ENCODE results near the gene INPP5K.
A peak's percentile ranks its signal among the peaks of the same experiment; 100 is the strongest.

Gene INPP5K

DNA sequence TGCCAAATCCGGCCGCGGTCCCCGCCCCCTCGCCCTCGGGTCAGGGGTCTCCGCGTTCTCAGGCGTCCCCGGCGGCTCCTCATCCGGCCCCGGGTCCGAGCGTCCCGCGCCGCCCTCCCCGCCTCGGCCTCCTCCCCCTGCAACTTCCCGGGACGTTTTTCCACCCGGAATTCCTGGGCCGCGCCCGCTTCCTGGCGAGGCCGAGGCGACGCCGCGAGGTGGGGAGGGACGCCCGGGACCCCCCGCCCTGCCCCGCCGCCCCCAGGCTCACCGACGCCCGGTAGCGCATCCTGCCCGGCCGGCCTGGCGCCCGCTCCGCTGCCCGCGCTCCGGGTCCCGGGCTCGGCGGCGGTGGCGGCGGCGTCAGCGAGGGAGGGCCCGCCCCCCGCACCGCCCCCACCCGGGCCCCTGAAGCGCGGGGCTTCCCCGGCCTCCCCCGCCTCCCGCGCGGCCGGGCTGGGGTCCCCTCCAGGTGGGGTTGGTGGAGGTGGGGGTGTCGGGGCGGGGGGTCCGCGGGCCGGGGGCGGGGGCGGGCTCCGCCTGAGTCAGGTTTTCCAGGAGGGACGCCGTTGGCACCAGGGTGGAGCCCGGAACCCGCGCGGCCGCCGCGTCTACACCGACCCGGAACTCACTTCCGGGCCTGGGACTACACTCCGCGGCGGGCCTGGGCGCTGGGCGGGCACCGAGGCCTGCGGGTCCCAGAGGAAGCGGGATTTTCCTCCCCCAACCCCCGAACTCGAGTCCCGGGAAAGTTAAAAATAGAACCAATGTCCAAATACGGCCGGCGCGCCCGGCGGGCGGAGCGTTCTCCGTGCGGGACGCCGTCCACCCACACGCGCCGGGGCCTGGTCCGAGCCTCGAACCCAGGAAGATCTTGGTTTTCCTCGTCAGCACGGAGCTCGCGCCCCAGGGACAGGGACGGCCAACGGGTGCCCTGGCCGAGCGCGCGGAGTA lies 30.7 kb downstream of the INPP5K start:
- DNase-seq (ENCODE audit: low read depth): peak; percentile 72

GRCh38 chr17:1484676-1485422 lies 31.6 kb downstream of the INPP5K start:
- DNase-seq (ENCODE audit: low read depth): peak; percentile 61

- no peak for DNase-seq (ENCODE audit: low read depth)
Measured at GRCh38 chr17:1484060-1484535, 32.3 kb downstream of the INPP5K start.

- DNase-seq (ENCODE audit: low read depth): no peak
Measured at GRCh38 chr17:1482680-1483079, 33.7 kb downstream of the INPP5K start.

- no peak for DNase-seq (ENCODE audit: low read depth)
Measured at GRCh38 chr17:1481736-1482135, 34.7 kb downstream of the INPP5K start.

DNA sequence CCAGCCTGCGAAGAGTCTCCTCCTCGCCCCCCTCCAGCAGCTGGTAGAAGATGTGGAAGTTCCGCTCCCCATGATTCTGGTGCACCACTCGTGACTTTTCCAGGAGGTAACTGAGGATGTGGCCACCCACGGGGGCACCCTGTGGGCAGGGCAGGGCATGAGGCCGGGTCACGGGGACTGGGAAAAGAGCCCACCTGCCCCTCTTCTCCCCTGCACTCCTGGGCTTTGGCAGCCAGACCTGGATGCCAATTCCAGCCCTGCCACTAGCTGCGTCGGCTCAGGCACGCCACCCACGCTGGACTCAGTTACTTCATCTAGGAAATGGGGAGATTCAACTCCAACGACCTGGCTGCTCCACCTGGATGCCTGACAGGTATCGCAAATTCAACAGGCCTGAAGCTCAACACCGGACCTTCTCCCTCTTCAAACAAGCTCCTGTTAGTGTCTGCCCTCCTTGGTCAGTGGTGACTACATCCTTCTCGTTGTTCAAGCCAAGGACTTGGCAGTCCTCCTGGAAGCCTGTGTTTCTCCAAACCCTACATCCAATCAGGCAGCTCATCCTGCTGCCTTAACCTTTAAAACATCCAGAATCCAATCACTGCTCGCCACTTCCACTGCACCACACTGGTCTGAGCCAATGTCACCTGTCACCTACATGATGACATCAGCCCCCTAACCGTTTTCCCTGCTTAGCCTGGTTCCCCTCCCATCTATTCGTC lies 35.5 kb downstream of the INPP5K start:
- DNase-seq (ENCODE audit: low read depth): no peak

DNA sequence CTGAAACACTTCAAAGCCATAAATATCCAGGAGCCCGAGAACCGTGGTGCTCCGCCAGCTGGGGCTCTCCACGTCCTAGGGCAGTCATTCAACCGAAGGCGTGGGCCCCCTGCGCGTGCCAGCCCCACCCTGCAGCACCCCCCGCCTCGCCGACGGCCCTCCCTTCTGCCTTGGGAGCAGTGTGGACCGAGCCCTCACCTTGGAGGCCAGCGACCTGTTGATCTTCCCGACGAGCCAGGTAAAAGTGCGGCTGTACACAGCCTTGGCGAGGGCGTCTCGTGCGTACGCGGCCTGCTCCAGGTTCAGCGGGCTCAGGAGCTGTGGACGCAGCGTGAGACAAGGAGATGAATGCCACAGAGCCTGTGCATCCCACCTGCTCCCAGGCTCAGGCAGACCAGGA lies 38.0 kb downstream of the INPP5K start:
- DNase-seq (ENCODE audit: low read depth): no peak

DNA sequence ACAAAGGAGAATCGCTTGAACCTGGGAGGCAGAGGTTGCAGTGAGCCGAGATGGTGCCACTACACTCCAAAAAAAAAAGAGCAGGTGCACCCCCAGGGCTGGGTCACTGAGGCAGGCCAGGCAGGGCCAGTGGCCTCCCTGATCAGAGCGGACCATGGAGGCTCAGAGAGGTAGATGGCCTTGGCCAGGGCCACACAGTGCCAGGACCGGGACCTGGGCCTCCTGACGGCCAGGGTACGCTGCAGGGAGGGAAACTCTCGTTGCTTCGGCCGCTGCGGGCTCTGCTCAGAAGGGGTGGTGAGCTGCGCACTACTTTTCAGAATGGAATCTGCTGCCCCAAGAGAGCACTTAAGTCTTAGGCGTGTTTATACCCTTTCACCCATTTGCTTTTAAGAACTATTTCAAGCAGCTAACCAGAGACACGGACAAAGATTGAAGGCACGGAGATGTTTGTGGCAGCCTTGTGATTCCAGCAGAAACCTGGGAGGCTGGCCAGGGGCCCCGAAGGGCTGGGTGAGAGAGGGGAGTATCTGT lies 41.0 kb downstream of the INPP5K start:
- no peak for DNase-seq (ENCODE audit: low read depth)

DNA sequence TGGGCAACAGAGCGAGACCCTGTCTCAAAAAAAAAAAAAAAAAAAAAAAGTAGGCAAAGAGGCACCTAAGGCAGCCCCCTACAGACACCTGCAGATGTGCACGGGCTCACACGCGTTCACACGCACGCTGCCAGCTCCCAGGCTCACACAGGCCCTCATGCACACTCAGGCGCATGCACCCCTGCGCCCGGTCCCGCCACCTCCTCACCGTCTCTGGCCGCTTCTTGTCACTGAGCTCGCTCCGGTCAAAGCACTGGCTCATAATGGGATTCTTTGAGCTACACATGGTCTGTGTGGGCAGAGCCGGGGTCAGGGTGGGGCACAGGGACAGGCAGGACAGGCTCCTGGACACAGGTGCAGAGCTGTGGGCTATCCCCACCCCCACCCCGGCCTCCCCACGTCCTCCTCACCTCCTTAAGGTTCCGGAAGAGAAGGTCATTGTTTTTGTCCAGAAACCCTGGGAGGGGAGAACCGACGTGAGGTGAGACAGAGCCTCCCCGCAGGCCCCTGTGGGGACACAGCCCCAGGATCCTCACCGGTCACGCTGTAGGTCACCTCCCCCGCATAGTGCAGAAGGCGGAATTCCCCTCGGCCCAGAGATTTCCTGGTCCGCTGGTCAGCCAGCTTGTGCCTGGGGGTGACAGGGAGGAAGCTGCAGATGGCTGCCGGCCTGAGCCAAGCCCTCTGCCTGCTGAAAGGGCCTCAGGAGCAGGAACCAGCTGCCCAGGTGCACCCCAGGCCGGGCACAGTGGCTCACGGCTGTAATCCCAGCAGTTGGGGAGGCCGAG lies 41.8 kb downstream of the INPP5K start:
- no peak for DNase-seq (ENCODE audit: low read depth)

DNA sequence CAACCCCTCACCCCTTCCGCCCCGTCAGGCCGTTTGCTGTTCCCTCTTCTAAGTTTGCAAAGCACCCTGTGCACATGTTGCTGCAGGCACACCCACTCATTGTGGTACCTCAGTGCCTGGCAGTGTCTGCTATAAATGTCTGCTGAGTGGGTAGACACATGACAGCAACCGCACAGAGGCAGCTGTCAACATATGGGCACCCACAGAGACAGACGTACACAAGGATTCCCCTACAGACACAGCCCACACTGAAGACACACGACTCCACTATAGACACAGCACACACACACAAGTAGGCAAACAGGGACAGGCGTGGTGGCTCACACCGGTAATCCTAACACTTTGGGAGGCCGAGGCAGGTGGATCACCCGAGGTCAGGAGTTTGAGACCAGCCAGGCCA lies 42.6 kb downstream of the INPP5K start:
- no peak for DNase-seq (ENCODE audit: low read depth)

DNA sequence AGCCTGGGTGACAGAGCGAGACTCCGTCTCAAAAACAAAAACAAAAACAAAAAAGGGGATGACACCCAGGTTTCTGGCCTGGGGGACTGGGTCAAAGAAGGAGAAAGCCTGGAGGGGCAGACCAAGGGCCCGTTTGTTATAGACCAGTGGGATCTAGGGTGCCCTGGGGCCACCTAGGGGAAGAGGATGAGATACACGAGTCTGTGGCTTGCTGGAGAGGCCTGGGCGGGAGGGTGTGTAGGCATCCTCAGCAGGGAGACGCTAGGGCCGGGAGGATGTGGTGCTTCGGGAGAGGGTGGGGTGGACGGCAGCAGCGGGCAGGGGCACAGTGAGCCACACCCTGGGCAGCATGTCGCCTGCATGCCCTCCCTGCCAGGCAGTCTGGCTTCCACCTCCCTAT lies 43.2 kb downstream of the INPP5K start:
- DNase-seq (ENCODE audit: low read depth): no peak

DNA sequence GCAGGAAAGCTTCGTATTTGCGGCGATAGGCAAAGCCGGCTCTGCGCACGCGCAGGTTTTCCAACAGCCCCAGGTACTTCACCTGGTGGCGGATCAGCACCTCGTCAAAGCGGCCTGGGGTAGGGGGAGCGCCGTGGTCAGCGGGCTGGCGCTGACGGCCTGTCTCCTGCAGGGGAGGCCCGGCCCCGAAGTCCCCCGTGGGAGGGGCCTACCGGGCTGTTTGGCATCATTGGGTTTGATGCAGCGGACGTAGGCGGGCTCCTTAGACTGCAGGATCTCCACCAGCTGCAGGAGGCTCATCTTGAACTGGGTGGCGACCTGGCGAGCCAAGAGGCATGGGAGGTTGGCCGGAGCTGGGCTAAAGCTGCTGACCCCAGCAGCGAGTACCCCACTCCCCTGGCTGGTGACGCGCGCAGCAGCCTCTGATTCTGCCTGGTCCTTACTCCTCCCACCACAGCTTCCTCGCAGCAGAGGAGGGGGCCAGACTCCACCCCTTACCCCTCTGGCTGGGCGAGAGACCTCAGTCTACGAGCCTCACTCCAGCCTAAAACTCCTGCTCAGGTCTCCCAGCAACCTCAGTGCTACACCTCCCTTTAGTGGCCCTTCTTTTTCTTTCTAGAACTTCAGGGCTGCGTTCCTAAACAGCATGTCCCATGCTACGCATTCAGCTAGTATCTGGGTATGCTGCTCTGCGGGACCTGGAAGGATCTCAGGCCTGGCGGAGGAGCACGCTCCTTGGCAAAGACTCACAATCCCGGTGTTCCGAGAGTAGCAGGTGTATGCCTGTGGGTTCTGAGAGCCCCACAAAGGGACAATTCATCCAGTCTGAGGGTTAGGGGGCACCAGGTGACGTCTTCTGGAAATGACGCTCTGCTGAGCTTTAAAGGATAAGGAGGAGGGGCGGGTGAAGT lies 44.2 kb downstream of the INPP5K start:
- no peak for DNase-seq (ENCODE audit: low read depth)

- no peak for DNase-seq (ENCODE audit: low read depth)
Measured at GRCh38 chr17:1471490-1471889, 44.9 kb downstream of the INPP5K start.

- no peak for DNase-seq (ENCODE audit: low read depth)
Measured at GRCh38 chr17:1470755-1471462, 45.5 kb downstream of the INPP5K start.

DNA sequence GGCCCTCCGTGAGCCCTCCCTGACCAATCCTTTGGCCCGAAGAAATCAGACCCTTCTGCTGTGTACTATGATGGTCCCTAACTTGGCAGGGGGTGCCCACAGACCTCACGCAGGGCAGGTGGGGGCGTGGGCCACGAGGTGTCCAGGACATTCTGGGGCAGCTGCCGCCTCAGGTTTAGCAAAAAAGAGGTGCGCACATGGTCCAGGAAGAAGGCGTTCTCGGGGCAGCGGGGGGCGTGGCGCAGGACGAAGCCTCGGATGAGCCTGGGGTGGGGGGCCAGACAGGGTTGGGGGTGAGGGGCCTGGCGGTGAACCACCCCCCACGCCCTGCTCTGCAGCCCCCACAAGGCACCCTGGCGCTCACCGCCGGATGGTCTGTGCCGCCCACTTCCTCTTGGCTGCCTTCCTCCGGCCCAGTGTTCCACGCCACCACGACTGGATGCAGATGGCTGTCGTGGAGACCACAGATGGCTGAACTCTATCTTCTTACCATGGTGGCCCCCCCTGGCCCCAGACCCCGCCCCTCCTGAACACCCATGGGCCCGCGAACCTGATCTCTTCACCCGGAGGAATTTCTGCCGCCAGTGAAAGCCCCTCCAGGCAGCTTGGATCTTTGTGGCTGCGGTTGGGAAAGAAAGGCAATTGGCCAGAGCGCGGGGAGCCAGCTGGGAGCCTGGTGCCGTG lies 46.2 kb downstream of the INPP5K start:
- DNase-seq (ENCODE audit: low read depth): no peak

- peak; percentile 72 for DNase-seq (ENCODE audit: low read depth)
Measured at GRCh38 chr17:1469231-1469852, 47.1 kb downstream of the INPP5K start.

DNA sequence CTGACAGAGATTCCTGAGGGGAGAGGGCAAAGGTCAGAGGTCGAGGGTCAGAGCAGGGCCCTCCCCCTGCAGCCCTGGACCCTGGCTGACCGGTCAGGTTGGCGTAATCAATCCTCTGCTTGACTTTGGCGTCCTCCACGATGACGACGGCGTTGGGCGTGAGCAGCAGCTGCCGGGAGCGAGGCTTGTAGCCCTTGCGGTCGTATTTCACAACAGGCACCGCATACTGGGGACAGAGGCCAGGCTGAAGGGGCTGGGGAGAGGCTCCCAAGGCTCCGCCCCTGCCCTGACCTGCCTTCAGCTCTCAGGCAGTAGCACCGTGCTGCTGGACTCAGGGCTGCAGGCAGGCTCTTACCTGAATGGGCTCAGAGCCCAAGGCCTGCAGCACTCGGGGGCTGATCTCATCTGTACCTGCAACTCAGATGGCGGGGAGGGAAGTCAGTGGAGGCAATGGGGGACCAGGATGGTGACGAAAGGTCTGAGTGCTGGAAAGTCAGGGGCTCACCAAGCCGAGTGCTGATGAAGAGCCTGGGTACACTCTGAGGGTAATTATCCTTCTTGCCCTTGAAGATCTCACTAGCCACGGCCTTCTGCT lies 48.4 kb downstream of the INPP5K start:
- no peak for DNase-seq (ENCODE audit: low read depth)

DNA sequence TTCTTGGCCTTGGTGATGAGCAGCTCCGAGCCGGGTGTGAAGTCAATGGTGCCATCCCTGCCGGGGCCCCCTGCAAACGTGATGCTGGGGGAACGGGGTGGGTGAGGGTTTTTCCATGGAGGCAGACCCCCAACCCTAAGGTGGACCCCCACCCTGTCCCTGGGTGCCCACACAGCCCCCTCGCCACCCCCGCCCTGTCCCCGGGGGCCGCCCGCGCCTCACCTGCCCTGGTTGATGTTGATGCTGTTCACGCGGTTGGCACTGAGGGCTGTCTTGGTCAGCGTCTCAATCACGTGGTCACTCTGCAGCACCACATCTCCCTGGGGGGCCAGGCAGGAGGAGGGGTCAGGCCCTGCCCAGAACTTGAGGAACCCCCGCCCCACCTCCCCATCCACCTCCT lies 49.2 kb downstream of the INPP5K start:
- DNase-seq (ENCODE audit: low read depth): no peak

All from ELR (cell line).